GM18502 (cell line): ENCODE results near the gene MYOZ3.

Experiments used
- ATAC-seq: cut with Tn5 transposase; IDR thresholded peaks from one replicate; pipeline ENCODE4 v1.9.1; 2021; ENCODE audit warnings: mild to moderate bottlenecking; ENCODE audit not compliant: unreplicated experiment, poor library complexity

Gene MYOZ3

GRCh38 chr5:150641006-150641570 is 20.0 kb upstream of the MYOZ3 start:
- ATAC-seq: no peak

GRCh38 chr5:150641824-150642566 is 19.1 kb upstream of the MYOZ3 start:
- ATAC-seq: no peak

DNA sequence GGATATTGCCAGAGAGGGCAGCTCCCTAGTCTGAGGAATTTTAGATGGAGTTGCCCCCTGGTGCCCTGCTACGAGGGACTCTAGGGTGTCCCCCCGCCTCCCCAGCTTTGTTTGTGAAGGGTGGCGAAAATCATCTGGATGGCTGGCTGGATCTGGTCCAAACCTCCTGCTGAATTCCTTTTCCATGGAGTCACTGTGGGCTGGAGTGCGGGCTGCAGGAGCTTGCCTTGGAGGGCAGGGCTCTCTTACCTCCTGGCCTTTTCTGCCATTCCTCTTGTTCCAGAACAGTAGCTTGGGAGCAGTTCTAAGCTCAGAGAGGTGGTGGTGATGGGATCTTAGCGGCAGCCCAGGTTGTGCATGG is 18.5 kb upstream of the MYOZ3 start:
- ATAC-seq: no peak

GRCh38 chr5:150642991-150643710 is 17.9 kb upstream of the MYOZ3 start:
- no peak for ATAC-seq

DNA sequence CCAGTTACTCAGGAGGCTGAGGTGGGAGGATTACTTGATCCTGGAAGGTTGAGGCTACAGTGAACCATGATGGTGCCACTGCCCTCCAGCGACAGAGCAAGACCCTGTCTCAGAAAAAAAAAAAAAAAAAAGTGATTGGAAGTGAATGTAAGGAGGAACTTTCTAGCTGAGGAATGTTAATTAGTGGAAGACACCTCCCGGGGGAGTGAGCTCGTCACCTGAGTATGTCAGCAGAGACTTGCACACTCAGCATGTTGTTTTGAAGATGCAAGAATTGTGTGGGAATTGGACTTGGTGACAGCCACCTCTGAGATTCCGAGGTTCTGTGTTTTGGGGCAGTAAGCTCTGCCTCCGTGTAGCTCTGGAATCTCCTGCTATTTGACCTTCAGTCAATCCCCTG is 17.0 kb upstream of the MYOZ3 start:
- no peak for ATAC-seq

DNA sequence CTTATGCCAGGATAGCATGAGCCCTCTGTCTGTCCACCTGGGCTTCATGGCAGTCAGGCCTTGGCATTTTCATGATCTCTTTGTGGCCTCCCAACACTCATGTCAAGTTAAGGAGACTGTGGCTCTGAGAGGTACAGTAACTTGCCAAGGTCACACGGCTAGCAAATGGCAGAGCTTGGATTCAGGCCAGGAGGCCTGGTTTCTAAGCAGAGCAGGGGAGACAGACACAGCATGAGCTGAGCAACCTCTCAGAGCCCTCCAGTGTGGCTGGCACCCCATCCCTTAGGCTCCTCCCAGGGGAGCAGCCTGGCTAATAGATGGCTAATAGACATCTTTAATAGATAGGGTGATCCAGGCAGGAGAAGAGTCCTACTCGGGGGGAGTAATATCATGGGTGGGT is 16.5 kb upstream of the MYOZ3 start:
- ATAC-seq: no peak

- no peak for ATAC-seq
Measured at GRCh38 chr5:150645070-150645700, 15.9 kb upstream of the MYOZ3 start.

- no peak for ATAC-seq
Measured at GRCh38 chr5:150647275-150648251, 13.5 kb upstream of the MYOZ3 start.

- ATAC-seq: no peak
Measured at GRCh38 chr5:150648294-150649107, 12.6 kb upstream of the MYOZ3 start.

DNA sequence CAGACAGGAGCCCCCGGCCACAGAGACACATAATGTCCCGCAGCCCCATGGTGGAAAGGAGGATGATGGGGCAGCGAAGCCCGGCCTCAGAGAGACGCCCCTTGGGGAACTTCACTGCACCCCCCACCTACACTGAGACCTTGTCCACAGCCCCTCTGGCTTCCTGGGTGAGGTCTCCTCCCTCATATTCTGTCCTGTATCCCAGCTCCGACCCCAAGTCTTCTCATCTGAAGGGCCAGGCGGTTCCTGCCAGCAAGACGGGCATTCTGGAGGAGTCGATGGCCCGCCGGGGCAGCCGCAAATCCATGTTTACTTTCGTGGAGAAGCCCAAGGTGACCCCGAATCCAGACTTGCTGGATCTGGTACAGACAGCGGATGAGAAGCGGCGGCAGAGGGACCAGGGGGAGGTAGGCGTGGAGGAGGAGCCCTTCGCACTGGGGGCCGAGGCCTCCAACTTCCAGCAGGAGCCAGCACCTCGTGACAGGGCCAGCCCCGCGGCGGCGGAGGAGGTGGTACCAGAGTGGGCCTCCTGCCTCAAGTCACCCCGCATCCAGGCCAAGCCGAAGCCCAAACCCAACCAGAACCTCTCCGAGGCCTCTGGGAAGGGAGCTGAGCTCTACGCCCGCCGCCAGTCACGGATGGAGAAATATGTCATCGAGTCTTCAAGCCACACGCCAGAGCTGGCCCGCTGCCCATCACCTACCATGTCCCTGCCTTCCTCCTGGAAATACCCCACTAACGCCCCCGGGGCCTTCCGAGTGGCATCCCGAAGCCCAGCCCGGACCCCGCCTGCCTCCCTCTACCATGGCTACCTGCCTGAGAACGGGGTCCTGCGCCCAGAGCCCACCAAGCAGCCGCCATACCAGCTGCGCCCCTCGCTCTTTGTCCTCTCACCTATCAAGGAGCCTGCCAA is 11.7 kb upstream of the MYOZ3 start:
- no peak for ATAC-seq

GRCh38 chr5:150650021-150651006 is 10.7 kb upstream of the MYOZ3 start:
- ATAC-seq: no peak

DNA sequence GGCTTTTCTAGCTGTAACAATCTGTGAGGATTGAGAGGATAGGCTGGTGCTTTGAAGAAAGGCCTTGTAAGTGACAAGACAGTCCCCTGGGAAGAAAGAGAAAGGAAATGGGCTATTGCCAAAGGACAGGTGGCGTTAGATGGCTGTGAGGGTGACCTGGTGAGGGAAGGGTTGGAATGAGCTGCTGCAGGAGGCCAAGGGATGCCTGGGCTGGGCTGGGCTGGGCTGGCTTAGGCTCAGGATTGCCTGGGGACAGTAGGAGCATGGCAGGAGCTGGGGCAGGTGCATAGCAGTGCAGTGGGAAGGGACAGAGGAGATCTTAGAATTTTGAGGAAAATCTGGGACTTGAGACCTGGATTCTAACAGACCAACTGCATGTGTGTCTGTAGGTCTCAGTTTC is 9.7 kb upstream of the MYOZ3 start:
- ATAC-seq: no peak

DNA sequence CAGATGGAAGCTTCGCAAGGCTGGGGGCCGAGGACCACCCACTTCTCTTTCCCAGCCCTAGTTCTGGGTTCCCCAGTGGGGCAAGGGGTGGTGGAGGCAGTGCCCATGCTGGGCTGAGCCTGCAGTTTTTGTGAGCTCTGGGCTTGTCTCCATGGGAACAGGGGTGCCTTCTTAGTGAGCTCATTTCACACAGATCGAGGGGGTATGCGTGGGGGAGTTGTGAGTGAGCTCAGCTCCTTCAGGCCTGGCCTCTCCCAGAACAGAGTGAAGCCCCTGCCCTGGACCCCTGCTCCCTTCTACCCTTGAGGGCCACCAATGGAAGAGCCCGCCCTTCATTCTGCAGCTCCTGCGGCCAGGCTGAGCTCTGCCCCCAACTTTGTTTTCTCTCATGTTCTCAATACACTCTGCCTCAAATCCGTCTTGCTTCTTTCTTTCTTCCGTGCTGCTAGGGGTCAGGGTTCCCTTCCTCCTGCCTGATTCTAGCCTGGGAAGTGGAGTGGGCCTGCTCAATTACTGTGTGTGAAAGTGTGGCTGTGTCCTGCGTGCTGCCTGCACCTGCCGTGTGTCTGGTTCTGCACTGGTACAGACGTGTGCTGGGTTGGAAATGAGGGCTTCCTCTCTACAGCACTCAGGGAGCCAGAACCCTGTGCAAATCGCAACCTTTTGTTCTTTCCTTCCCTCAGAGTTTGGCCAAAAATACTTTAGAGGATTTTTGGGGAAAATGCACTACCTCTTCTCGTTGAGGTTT is 9.0 kb upstream of the MYOZ3 start:
- no peak for ATAC-seq

GRCh38 chr5:150653145-150653761 is 7.8 kb upstream of the MYOZ3 start:
- no peak for ATAC-seq

DNA sequence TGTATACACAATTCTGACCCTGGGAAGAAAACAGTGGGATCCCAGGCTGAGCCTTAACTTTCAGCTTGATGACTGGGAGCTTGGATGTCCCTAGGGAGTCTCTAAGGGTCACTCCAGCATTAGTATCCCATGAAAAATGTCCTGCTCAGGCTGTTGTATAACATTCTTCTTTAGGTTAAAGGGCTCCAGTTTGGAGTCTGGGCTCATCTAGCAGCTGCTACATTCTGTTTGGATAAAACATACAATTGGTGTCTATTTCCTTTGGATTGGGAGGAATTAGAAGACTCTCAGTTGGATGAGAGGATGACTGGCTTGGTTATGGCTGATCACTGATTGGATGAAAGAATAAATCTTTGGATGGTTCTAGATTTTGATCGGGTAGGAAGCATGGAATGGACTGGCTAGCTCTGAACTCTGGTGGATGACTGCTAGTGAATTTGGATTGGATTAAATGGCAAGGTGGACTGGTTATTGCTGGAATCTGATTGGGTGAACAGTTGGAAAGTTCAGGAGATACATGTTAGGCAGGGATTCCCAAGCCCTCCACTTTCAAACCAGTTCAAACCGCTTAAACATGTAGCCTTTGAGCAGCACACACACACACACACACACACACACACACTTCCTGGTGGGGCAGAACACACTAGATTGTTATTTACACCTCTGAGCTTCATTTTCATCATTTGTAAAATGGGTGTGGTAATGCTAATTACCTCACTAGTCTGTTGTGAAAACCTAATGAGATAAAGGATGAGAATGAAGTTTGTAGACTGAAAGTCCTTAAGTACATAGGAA is 7.1 kb upstream of the MYOZ3 start:
- no peak for ATAC-seq
